WTC11 (cell line): ENCODE data around the gene EVI5L.
"Not testable (repeated sequence)": the region's sequence is repeated elsewhere in the genome, so short reads cannot be mapped to it uniquely, and the experiment has no call there.

ENCODE experiments used
- CTCF ChIP-seq: fragments of 200-600 bp; IDR thresholded peaks from 2 replicates; pipeline ENCODE4 v1.8.0; 2022; ENCODE audit warnings: antibody characterized with exemption
- JAZF1 ChIP-seq: fragments of 250-450 bp; sonication (Bioruptor Pico); IDR thresholded peaks from 2 replicates; pipeline ENCODE4 v1.9.0; 2021; ENCODE audit warnings: moderate library complexity, mild to moderate bottlenecking, inconsistent platforms

GRCh38 chr19:7859087-7859486, 29.1 kb downstream of the EVI5L start:
- TF ChIP-seq CTCF; JAZF1 (CRISPR knock-in tag): not testable (repeated sequence)
